Keratinocyte (primary cell): Measurements from ENCODE around the gene GPAT2. TPM values are rescaled to one million over a fixed set of nuclear protein-coding genes. Genes with fewer than 3 reads are reported as not detected.
"Not testable (repeated sequence)": the region's sequence is repeated elsewhere in the genome, so short reads cannot be mapped to it uniquely, and the experiment has no call there.

Experiments
- DNase-seq: peaks from one replicate; pipeline ENCODE4 v3.0.0-alpha.2; 2011; ENCODE audit warnings: low read depth, missing footprints, low spot score
- FAIRE-seq: peaks from 2 replicates; lab custom pipeline; 2011; peaks lifted over from hg19 to GRCh38; lab: Jason Lieb, UNC
- H2AFZ ChIP-seq: 2 replicates; pipeline ENCODE4 v1.6.0; 2012; ENCODE audit warnings: low read length, control low read depth, inconsistent platforms; ENCODE audit not compliant: control insufficient read depth
- H3K27ac ChIP-seq: 2 replicates; pipeline ENCODE4 v1.5.1; 2011; ENCODE audit warnings: low read length; ENCODE audit not compliant: control insufficient read depth, insufficient read depth
- H3K27me3 ChIP-seq: 3 replicates; pipeline ENCODE4 v1.6.0; 2011; ENCODE audit warnings: low read length; ENCODE audit not compliant: control insufficient read depth, insufficient read depth; ENCODE audit errors: extremely low read depth
- H3K36me3 ChIP-seq, 2 experiments: 2 replicates in 1 of 2; 3 replicates in 1 of 2; pipeline ENCODE4 v1.5.1; 2011; ENCODE audit warnings: low read length in 2 of 2, mild to moderate bottlenecking in 1 of 2; ENCODE audit not compliant: control insufficient read depth in 2 of 2, insufficient read depth in 2 of 2; ENCODE audit errors: extremely low read depth in 1 of 2
- H3K4me1 ChIP-seq: 3 replicates; pipeline ENCODE4 v1.5.1; 2011; ENCODE audit warnings: low read length; ENCODE audit not compliant: control insufficient read depth, insufficient read depth; ENCODE audit errors: extremely low read depth
- H3K4me2 ChIP-seq: 3 replicates; pipeline ENCODE4 v1.6.0; 2011; ENCODE audit warnings: low read depth, low read length; ENCODE audit not compliant: control insufficient read depth, insufficient read depth; ENCODE audit errors: extremely low read depth
- H3K4me3 ChIP-seq, 3 experiments: fragments of 200-600 bp in 1 of 3; sonication (generic) in 1 of 3; 2 replicates in 2 of 3; 3 replicates in 1 of 3; pipeline ENCODE4 v1.5.1; 2011 to 2016; ENCODE audit warnings: low read length in 3 of 3, mild to moderate bottlenecking in 3 of 3, control low read depth in 2 of 3, inconsistent platforms in 1 of 3, low read depth in 1 of 3, mixed read lengths in 1 of 3, mixed run types in 1 of 3, moderate library complexity in 1 of 3; ENCODE audit not compliant: control insufficient read depth in 2 of 3, insufficient read depth in 2 of 3; ENCODE audit errors: extremely low read depth in 1 of 3
- H3K79me2 ChIP-seq: 2 replicates; pipeline ENCODE4 v1.6.0; 2012; ENCODE audit warnings: low read length; ENCODE audit not compliant: control insufficient read depth, insufficient read depth
- H3K9ac ChIP-seq: 3 replicates; pipeline ENCODE4 v1.6.0; 2011; ENCODE audit warnings: low read length; ENCODE audit not compliant: control insufficient read depth, insufficient read depth; ENCODE audit errors: extremely low read depth
- H3K9me1 ChIP-seq: 3 replicates; pipeline ENCODE4 v1.6.0; 2011; ENCODE audit warnings: low read length; ENCODE audit not compliant: control insufficient read depth, insufficient read depth; ENCODE audit errors: extremely low read depth
- H3K9me3 ChIP-seq: 2 replicates; pipeline ENCODE4 v1.5.1; 2012; ENCODE audit warnings: low read depth, low read length; ENCODE audit not compliant: control insufficient read depth
- H4K20me1 ChIP-seq: 3 replicates; pipeline ENCODE4 v1.6.0; 2011; ENCODE audit warnings: low read length; ENCODE audit not compliant: control insufficient read depth, insufficient read depth; ENCODE audit errors: extremely low read depth
- dilution Hi-C: fragments of 300-500 bp; cut with MboI; formaldehyde crosslinking; loops from one replicate; pipeline ENCODE4 v1.7.0; 2020; ENCODE audit warnings: low sequenced_read_pairs; ENCODE audit not compliant: extremely low pct_ligation_motif_present
- polyA plus RNA-seq, 5 experiments: library from polyadenylated mRNA; depleted of rRNA in 3 of 5; stranded (reverse) in 3 of 5; stranded (forward) in 1 of 5; unstranded in 1 of 5; fragments of >200 nt; gene quantifications; 1 replicate in 1 of 5; 2 replicates in 3 of 5; 3 replicates in 1 of 5; pipeline versions ENCODE4 v1.2.1 to v1.2.3, GENCODE V29; 2011 to 2012; ENCODE audit warnings: missing spikeins in 2 of 5, low read depth in 1 of 5, low replicate concordance in 1 of 5

GPAT2 gene
- polyA plus RNA-seq, 1 donor (not counting 4 experiments of a cell fraction or from before 2014, with no cell fraction given) = 0.05 TPM

DNA sequence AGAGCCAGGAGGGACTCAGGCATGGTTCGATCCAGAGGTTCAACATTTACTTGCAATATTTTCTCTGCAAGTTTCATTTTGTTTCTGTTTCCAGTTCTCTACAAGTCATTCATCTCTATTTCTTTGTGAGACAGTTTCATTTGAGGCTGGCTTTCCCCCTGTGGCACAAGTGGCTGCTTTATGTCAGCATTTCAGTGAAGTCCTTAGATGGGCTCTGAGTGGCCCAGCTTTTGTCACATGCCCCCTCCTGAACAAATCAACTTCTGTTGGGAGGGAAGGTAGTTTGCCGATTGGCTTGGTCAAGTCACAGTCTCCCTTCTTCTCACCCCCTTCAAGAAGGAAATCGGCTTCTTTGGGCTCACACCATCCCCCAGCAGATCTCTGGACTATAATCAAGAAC, 17.9 kb upstream of the GPAT2 start:
- H3K4me1 ChIP-seq, H3K9ac ChIP-seq, FAIRE-seq, dilution Hi-C loops, H4K20me1 ChIP-seq, H3K9me1 ChIP-seq, H3K36me3 ChIP-seq, H3K27me3 ChIP-seq, DNase-seq, H3K79me2 ChIP-seq, H3K27ac ChIP-seq, H3K4me2 ChIP-seq, H3K4me3 ChIP-seq, H3K9me3 ChIP-seq, H2AFZ ChIP-seq: not testable (repeated sequence)

DNA sequence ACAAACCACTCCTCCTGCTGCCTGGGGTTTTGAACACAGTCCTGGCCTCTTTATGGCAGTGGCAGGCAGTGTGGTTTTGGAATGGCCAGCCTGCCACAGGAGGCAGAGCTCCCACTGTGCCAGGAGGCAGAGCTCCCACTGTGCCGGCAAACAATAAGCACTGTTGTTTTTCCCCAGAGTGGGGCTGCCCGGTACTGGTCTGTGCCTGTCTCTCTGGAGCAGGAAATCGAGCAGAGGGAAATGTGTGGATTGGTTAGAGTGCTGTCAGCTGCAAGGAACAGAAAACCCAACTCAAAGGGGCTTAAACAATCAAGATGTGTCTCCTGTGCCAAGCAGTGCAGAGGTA, 15.2 kb upstream of the GPAT2 start:
- H3K27me3 ChIP-seq, H3K4me3 ChIP-seq, H4K20me1 ChIP-seq, H3K79me2 ChIP-seq, H3K4me2 ChIP-seq, H3K9ac ChIP-seq, H3K9me3 ChIP-seq, dilution Hi-C loops, DNase-seq, H2AFZ ChIP-seq, H3K36me3 ChIP-seq, H3K4me1 ChIP-seq, FAIRE-seq, H3K9me1 ChIP-seq, H3K27ac ChIP-seq: not testable (repeated sequence)

GRCh38 chr2:96049049-96049916, 14.6 kb upstream of the GPAT2 start:
- H3K27me3 ChIP-seq, H3K4me2 ChIP-seq, H3K27ac ChIP-seq, H2AFZ ChIP-seq, H3K9me1 ChIP-seq, H3K79me2 ChIP-seq, H3K9ac ChIP-seq, H4K20me1 ChIP-seq, DNase-seq, H3K4me3 ChIP-seq, H3K36me3 ChIP-seq, FAIRE-seq, H3K9me3 ChIP-seq, dilution Hi-C loops, H3K4me1 ChIP-seq: not testable (repeated sequence)

DNA sequence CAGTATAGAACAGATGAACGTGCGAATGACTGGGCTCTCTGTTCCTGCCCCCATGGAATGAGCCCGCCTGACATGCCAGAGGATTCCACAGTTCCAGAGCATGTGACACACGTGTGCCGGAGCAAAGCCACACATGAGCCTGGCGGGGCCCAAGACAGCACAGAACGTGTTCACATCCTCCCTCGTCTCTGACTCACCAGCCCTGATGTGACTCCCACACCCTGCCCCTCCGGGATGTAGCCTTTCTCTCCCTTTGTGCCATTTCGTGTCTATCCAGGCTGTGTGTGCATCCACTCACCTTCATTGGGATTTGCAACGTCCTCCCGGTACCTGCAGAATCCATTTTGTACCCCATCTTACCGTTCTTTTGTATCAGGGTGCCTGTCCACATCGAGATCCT, 838 bp upstream of the GPAT2 start:
- H3K9me3 ChIP-seq, dilution Hi-C loops, DNase-seq, H3K9me1 ChIP-seq, H3K4me3 ChIP-seq, H3K4me1 ChIP-seq, H3K27me3 ChIP-seq, H4K20me1 ChIP-seq, H3K27ac ChIP-seq, H3K36me3 ChIP-seq, H3K9ac ChIP-seq, FAIRE-seq, H3K4me2 ChIP-seq, H2AFZ ChIP-seq, H3K79me2 ChIP-seq: not testable (repeated sequence)

GRCh38 chr2:96033997-96034396, 719 bp downstream of the GPAT2 start:
- H3K27me3 ChIP-seq, DNase-seq, H3K36me3 ChIP-seq, H3K4me3 ChIP-seq, H3K4me2 ChIP-seq, H3K27ac ChIP-seq, H2AFZ ChIP-seq, H3K9me1 ChIP-seq, H3K9ac ChIP-seq, H4K20me1 ChIP-seq, FAIRE-seq, H3K9me3 ChIP-seq, H3K79me2 ChIP-seq, dilution Hi-C loops, H3K4me1 ChIP-seq: not testable (repeated sequence)
